GM12892 (cell line): ENCODE results near the gene IVD.

Experiments
- POLR2A ChIP-seq: IDR thresholded peaks from 2 replicates; pipeline ENCODE4 v1.6.1; 2011; ENCODE audit warnings: low read depth, low read length, control low read depth
- POLR2AphosphoS5 ChIP-seq: IDR thresholded peaks from 2 replicates; pipeline ENCODE4 v1.6.1; 2011; ENCODE audit warnings: low read depth, low read length, control low read depth

- TF ChIP-seq POLR2AphosphoS5 (no peak), POLR2A (no peak)
These were observed 38.3 kb downstream of the IVD start for GRCh38 chr15:40443846-40444245.
